NCI-H1436 treated with DMSO at 0.1 percent for 48 hours (cell line): ENCODE data around the gene ZFAND5.
A peak's percentile ranks its signal among the peaks of the same experiment; 100 is the strongest.

Experiments
- DNase-seq: peaks from one replicate; lab custom pipeline; 2025; lab: John Stamatoyannopoulos, UW

ZFAND5 gene

GRCh38 chr9:72364679-72365524 is at the start of gene ZFAND5:
TSS of gene ZFAND5 (minus strand) at chr9:72365208. CDS start at chr9:72360778, 4,430 bp downstream.
- peak; percentile 83 for DNase-seq

- DNase-seq, result no peak
Observed at GRCh38 chr9:72412483-72413040, 47.6 kb upstream of the ZFAND5 start.

GRCh38 chr9:72410214-72410613 is 45.2 kb upstream of the ZFAND5 start:
- no peak for DNase-seq

- DNase-seq, result no peak
Observed at GRCh38 chr9:72407114-72407513, 42.1 kb upstream of the ZFAND5 start.

GRCh38 chr9:72402744-72403143 is 37.7 kb upstream of the ZFAND5 start:
- no peak for DNase-seq

- no peak for DNase-seq
Observed at GRCh38 chr9:72401396-72401795, 36.4 kb upstream of the ZFAND5 start.

- DNase-seq, result no peak
Observed at GRCh38 chr9:72400866-72401265, 35.9 kb upstream of the ZFAND5 start.

GRCh38 chr9:72399391-72399790 is 34.4 kb upstream of the ZFAND5 start:
- DNase-seq, result no peak

GRCh38 chr9:72396247-72397091 is 31.5 kb upstream of the ZFAND5 start:
- peak; percentile 30 for DNase-seq

GRCh38 chr9:72394066-72394465 is 29.1 kb upstream of the ZFAND5 start:
- no peak for DNase-seq

- no peak for DNase-seq
Observed at GRCh38 chr9:72390907-72391306, 25.9 kb upstream of the ZFAND5 start.

GRCh38 chr9:72386186-72386585 is 21.2 kb upstream of the ZFAND5 start:
- no peak for DNase-seq

GRCh38 chr9:72384710-72385485 is 19.9 kb upstream of the ZFAND5 start:
- no peak for DNase-seq

- no peak for DNase-seq
Observed at GRCh38 chr9:72383978-72384709, 19.1 kb upstream of the ZFAND5 start.

GRCh38 chr9:72382405-72382804 is 17.4 kb upstream of the ZFAND5 start:
- no peak for DNase-seq

- no peak for DNase-seq
Observed at GRCh38 chr9:72377041-72377440, 12.0 kb upstream of the ZFAND5 start.

- DNase-seq, result no peak
Observed at GRCh38 chr9:72371151-72371550, 6.1 kb upstream of the ZFAND5 start.

GRCh38 chr9:72365525-72366256 is 683 bp upstream of the ZFAND5 start:
- DNase-seq, result no peak

- no peak for DNase-seq
Observed at GRCh38 chr9:72363908-72364678, 915 bp downstream of the ZFAND5 start.

- no peak for DNase-seq
Observed at GRCh38 chr9:72363236-72363635, 1.8 kb downstream of the ZFAND5 start.
